COLO829 (cell line): ENCODE measurements around the gene ABCB11.
"Not testable (repeated sequence)": the region's sequence is repeated elsewhere in the genome, so short reads cannot be mapped to it uniquely, and the experiment has no call there.

ENCODE experiments used
- DNase-seq: peaks from one replicate; pipeline ENCODE4 v3.0.0; 2012; ENCODE audit warnings: low spot score

Gene ABCB11

DNA sequence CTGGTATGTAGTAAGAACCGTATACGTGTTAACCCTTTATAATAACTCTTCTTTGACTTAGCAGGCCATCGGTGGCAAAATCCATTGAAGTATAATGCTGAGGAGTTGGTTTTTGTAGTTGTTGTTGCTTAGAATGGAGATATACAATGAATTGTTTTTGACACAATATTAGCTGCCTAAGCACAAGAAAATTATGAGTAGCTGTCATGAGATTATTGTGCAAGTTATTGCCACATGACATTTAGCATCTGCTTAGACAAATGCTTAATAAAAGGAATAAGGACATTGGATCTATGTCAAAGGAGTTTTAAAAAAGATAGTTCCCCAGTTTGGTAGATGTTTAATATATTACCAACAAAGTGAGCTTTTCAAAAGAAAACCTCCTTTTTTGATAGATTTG, 59.9 kb downstream of the ABCB11 start:
- DNase-seq = no peak

- DNase-seq = no peak
Observed at GRCh38 chr2:168970711-168971233, 60.4 kb downstream of the ABCB11 start.

- no peak for DNase-seq
Observed at GRCh38 chr2:168969865-168970264, 61.3 kb downstream of the ABCB11 start.

DNA sequence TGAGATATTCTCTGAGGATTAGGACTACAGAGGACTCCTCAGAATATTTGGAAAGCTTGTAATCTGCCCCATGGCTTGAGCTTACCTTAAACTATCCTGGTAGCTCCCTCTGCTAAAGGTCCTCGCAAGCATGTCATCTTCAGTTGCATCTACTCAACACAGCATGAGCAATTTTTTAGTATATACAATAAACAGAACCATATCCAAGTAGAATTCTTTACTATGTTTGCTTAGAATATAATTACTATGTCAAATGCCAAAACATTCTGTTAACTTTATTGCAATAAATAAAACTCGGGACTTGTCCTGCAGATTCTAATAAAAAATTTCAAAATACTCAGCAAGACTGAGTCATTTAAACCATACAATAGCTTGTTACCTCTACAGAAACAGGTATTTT, 62.8 kb downstream of the ABCB11 start:
- DNase-seq = no peak

DNA sequence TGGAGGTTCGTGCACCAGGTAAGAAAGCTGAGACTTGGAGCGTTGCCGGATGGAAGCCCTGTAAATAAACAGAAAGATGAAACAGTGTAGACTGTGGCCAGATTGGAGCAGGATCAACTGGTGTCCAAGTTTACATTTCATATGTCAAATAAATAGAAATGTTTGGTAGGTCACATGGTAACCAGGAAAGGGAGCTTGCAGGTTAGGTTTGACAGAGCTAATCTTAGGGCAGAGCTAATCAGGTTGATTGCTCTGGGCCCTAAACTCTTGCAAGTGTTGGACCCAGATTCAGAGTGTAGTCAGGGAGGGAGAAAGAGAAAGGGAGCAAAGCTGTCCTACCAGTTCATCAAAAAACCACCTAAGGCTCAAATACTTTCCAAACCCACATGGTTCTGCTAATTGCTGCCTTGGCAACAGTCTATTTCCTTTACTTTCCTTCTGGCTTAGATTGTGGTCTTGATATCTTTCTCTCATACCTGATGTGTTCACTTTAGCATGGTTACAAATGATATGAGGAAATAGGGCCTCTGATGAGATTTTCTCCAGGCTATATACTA, 66.8 kb downstream of the ABCB11 start:
- no peak for DNase-seq

GRCh38 chr2:168962636-168963035, 68.5 kb downstream of the ABCB11 start:
- no peak for DNase-seq

GRCh38 chr2:168961450-168962229, 69.5 kb downstream of the ABCB11 start:
- DNase-seq = peak; percentile 59

- no peak for DNase-seq
Observed at GRCh38 chr2:168956392-168956791, 74.7 kb downstream of the ABCB11 start.

DNA sequence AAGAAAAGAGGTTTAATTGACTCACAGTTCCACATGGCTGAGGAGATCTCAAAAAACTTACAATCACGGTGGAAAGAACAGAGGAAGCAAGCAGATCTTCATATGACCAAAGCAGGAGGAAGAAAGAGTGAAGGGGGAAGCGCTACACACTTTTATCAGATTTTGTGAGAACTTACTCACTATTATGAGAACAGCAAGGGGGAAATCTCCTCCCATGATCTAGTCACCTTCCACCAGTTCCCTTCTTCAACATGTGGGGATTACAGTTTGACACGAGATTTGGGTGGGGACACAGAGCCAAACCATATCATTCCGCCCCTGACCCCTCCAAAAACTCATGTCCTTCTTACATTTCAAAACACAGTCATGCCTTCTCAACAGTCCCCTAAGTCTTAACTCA, 75.8 kb downstream of the ABCB11 start:
- DNase-seq = no peak

DNA sequence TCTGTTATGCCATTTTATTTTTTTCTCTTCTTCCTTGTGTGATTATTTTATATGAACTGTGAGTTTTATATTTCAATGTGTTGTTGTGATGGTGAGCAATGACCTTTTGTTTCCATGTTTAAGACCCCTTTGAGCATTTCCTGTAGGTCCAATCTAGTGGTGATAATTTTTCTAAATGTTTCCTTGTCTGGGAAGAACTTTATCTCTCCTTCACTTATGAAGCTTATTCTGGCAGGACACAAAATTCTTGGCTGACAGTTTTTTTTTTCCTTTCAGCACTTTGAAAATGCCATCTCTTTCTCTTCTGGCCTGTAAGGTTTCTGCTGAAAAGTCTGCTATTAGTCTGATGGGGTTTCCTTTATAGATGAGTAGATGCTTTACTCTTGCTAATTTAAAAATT, 76.9 kb downstream of the ABCB11 start:
- DNase-seq = no peak

- DNase-seq = no peak
Observed at GRCh38 chr2:168952424-168952823, 78.7 kb downstream of the ABCB11 start.

GRCh38 chr2:168951871-168952270, 79.3 kb downstream of the ABCB11 start:
- DNase-seq = no peak

DNA sequence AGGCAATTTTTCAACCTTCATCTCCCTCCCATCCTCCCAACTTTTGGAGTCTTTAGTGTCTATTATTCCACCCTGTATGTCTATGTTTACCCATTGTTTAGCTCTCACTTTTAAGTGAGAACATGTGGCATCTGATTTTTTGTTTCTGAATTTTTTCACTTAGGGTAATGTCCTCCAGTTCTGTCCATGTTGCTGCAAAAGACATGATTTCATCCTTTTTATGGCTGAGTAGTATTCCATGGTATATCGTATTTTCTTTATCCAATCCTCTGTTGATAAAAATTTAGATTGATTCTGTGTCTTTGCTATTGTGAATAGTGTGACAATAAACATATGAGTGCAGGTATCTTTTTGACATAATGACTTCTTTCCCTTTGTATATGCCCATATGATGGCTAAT, 81.8 kb downstream of the ABCB11 start:
- DNase-seq = no peak

DNA sequence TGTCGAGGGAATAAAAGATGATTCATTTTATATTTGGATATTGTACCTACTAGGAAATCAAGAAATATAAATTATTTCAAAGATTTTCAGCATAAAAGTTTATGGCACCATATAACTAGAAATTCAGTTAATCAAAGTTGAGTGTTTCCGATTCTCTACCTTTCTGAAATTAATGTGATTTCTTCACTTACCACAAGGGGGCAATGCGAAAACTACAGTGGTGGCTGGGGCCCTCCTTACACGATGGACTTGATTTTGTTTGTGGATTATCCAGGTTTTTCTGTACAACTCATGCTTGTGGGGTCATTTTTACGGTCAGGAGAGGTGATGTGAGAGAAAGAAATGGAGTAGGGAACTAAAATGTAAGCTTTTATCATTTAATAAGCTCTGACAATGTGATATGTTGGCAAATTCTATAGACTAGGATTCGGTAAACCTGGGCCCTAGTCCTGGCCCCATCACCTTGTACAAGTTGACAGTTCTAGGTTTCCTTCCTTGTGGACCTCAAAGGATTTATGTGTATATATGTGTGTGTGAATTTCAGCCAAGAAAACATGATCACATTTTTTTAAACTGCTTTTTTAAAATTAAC, 82.4 kb downstream of the ABCB11 start:
- DNase-seq = no peak

DNA sequence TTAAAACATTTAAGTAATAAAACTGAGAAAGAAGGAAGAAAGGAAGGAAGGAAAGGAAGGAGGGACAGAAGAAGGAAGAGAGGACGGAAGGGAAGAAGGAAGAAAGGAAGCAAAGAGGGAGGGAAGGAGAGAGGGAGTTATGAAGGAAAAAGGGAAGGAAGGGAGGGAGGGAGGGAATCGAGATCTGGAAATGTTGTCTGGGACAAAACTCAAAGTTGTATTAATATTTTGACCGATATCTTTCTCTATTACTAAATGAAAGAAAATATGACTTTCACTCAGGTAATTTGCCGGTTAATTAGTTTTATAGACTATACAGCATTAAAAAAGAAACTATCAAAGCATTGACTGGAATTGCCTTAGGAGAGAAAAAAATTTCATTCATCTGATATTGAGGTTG, 85.6 kb downstream of the ABCB11 start:
- no peak for DNase-seq

DNA sequence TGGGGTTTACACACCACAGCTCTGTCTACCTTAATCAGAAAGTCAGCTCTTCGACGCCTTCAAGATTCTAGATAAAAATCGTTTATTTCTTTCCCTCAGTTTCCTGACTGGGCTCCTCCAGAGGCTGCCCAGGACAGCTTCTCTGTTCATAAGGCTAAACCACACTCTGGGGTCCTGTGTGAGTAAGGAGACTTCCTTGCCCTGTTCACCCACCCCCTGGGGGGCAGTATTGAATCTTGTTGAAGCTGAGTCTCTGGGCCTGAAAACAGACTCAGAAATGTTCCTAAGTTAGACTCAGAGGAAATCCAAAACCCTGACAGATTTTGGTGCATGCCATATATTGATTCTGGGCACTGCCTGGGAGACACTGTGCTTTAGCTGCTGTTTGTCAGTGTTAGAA, 87.1 kb downstream of the ABCB11 start:
- DNase-seq = no peak

GRCh38 chr2:168941297-168941696, 89.8 kb downstream of the ABCB11 start:
- DNase-seq = no peak

- DNase-seq = no peak
Observed at GRCh38 chr2:168939918-168940317, 91.2 kb downstream of the ABCB11 start.

DNA sequence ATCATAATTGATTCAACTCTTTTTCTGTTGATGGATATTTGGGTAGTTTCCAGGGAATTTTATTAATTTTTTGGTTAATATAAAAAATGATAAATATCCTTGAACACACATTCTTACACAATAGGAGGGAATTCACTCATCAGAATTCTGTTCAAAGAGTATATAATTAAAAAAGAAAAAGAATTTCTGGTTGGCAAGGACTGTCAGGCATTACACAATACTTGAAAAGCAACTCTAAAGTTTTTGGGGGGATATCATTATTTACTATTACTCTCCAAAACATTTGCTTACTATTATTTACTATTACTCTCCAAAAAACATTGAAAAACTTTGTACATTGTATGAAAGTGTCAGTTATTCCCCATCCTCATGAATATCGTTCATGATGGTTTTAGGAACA, 92.1 kb downstream of the ABCB11 start:
- DNase-seq = no peak

DNA sequence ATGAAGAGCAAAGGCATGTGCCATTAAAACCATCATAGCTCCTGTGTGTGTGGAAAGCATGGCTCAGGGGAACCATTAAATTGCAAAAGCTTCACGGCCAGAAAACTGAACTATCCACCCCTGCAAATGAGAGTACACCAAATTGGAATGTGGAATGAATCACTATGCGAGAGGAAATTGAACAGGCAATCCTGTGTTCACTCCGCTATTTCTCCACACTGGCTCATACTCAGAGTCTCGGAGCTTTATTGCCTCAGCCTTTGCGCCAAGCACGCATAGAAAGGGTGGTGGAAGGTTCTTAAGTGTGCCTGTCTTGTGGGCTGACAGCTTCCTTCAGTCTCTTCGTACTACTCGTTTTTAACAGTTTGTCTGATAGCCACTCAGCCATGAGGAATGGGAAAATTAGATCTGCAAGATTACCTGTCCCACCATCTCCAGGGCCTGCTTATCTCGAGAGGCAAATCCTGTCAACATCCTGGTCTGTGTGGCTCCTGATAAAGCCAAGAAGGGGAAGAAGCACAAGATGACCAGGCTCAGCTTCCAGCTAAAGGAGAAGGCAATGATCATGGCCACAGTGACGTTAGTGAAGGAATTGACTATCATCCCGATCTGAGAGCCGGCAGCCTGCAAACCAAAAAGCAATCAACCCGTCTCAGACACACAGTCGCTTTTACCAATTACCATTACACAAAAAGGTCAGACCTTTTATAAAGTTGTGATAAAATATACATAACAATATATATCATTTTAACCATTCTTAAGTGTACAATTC, 95.1 kb downstream of the ABCB11 start:
- no peak for DNase-seq

- no peak for DNase-seq
Observed at GRCh38 chr2:168934826-168935225, 96.3 kb downstream of the ABCB11 start.

- not testable (repeated sequence) for DNase-seq
Observed at GRCh38 chr2:168932174-168932573, 99.0 kb downstream of the ABCB11 start.

- DNase-seq = no peak
Observed at GRCh38 chr2:168930242-168930641, 100.9 kb downstream of the ABCB11 start.
